Measurements from ENCODE around the gene HPDL. TPM values are rescaled to one million over a fixed set of nuclear protein-coding genes. Genes with fewer than 3 reads are reported as not detected.

HPDL gene
- total and polyA plus RNA-seq, 10 of the 15 experiments (the other 5 are each of a cell fraction or from before 2014, with no cell fraction given) = 1.3 to 75.5 (median 31.8) TPM

DNA sequence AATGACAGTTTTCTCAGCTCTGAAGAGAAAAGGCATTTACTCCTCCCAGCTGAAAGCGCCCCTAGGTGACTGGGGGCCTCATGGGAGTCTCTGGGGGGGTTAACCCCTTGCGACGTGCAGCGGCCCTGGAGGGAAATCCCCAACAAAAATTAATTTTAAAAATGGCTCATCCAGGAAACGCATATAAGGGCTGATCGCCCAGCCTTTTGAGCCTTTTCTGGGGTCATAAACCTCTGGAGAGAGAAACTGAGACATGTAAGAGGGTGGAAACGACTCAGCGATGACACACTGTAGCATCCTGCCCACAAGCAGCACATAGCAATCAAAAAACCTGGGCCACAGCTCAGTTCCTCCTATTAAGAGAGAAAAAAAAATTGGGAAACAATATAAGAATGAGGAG is 20.4 kb upstream of the HPDL start (continued):
- TF ChIP-seq, protein P1, sequence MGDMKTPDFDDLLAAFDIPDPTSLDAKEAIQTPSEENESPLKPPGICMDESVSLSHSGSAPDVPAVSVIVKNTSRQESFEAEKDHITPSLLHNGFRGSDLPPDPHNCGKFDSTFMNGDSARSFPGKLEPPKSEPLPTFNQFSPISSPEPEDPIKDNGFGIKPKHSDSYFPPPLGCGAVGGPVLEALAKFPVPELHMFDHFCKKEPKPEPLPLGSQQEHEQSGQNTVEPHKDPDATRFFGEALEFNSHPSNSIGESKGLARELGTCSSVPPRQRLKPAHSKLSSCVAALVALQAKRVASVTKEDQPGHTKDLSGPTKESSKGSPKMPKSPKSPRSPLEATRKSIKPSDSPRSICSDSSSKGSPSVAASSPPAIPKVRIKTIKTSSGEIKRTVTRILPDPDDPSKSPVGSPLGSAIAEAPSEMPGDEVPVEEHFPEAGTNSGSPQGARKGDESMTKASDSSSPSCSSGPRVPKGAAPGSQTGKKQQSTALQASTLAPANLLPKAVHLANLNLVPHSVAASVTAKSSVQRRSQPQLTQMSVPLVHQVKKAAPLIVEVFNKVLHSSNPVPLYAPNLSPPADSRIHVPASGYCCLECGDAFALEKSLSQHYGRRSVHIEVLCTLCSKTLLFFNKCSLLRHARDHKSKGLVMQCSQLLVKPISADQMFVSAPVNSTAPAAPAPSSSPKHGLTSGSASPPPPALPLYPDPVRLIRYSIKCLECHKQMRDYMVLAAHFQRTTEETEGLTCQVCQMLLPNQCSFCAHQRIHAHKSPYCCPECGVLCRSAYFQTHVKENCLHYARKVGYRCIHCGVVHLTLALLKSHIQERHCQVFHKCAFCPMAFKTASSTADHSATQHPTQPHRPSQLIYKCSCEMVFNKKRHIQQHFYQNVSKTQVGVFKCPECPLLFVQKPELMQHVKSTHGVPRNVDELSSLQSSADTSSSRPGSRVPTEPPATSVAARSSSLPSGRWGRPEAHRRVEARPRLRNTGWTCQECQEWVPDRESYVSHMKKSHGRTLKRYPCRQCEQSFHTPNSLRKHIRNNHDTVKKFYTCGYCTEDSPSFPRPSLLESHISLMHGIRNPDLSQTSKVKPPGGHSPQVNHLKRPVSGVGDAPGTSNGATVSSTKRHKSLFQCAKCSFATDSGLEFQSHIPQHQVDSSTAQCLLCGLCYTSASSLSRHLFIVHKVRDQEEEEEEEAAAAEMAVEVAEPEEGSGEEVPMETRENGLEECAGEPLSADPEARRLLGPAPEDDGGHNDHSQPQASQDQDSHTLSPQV (IDR thresholded peaks at IDR 0.05) = no peak
- TF ChIP-seq NR2C1 (IDR thresholded peaks at IDR 0.05) (no peak), ETV6 (conservative IDR thresholded peaks at IDR 0.05 in 1 of 2, IDR thresholded peaks at IDR 0.05 in 1 of 2; ENCODE audit: borderline replicate concordance in 1 of 2, low read depth in 1 of 2) (no peak), CREB1 (IDR thresholded peaks at IDR 0.05; ENCODE audit: low read depth) (peak; percentile 58; the same call in 1 of the 2 replicates), JUND (IDR thresholded peaks at IDR 0.05; ENCODE audit: low read depth, low read length) (no peak), TAF1 (IDR thresholded peaks at IDR 0.05; ENCODE audit: borderline replicate concordance, low read depth, low read length) (peak; percentile 53; the same call in 1 of the 2 replicates), CHD2 (IDR thresholded peaks at IDR 0.05; ENCODE audit: borderline replicate concordance, low read depth, low read length) (no peak), FOXK2 (IDR thresholded peaks at IDR 0.05) (no peak), ZNF217 (IDR thresholded peaks at IDR 0.05) (no peak), SREBF1 (IDR thresholded peaks at IDR 0.05; ENCODE audit: low read length) (no peak), ZBED1 (IDR thresholded peaks at IDR 0.05; ENCODE audit: borderline replicate concordance) (0 out of 2 replicates have a peak, but pooled peaks have one; percentile 25), EED (IDR thresholded peaks at IDR 0.05; ENCODE audit: low read depth) (peak; percentile 52; the same call in 1 of the 2 replicates), SIX5 (IDR thresholded peaks at IDR 0.05; ENCODE audit: low read depth, low read length, severe bottlenecking) (no peak), CEBPB (IDR thresholded peaks at IDR 0.05; ENCODE audit: borderline replicate concordance in 1 of 2, low read depth in 2 of 2, low read length in 2 of 2) (no peak), HCFC1 (IDR thresholded peaks at IDR 0.05; ENCODE audit: low read length) (no peak), ESRRA (IDR thresholded peaks at IDR 0.05; ENCODE audit: low read length) (no peak), MYB (IDR thresholded peaks at IDR 0.05; ENCODE audit: borderline replicate concordance, low read depth, low read length) (no peak), FOXM1 (IDR thresholded peaks at IDR 0.05; ENCODE audit: low read depth, low read length) (no peak), TCF7 (IDR thresholded peaks at IDR 0.05; ENCODE audit: borderline replicate concordance) (no peak), ZZZ3 (IDR thresholded peaks at IDR 0.05; ENCODE audit: control insufficient read depth, insufficient read length, low read depth) (no peak)
- TF ChIP-seq, protein P2, sequence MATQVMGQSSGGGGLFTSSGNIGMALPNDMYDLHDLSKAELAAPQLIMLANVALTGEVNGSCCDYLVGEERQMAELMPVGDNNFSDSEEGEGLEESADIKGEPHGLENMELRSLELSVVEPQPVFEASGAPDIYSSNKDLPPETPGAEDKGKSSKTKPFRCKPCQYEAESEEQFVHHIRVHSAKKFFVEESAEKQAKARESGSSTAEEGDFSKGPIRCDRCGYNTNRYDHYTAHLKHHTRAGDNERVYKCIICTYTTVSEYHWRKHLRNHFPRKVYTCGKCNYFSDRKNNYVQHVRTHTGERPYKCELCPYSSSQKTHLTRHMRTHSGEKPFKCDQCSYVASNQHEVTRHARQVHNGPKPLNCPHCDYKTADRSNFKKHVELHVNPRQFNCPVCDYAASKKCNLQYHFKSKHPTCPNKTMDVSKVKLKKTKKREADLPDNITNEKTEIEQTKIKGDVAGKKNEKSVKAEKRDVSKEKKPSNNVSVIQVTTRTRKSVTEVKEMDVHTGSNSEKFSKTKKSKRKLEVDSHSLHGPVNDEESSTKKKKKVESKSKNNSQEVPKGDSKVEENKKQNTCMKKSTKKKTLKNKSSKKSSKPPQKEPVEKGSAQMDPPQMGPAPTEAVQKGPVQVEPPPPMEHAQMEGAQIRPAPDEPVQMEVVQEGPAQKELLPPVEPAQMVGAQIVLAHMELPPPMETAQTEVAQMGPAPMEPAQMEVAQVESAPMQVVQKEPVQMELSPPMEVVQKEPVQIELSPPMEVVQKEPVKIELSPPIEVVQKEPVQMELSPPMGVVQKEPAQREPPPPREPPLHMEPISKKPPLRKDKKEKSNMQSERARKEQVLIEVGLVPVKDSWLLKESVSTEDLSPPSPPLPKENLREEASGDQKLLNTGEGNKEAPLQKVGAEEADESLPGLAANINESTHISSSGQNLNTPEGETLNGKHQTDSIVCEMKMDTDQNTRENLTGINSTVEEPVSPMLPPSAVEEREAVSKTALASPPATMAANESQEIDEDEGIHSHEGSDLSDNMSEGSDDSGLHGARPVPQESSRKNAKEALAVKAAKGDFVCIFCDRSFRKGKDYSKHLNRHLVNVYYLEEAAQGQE (IDR thresholded peaks at IDR 0.05; ENCODE audit: low read depth, low read length) = no peak
- TF ChIP-seq, protein P3, sequence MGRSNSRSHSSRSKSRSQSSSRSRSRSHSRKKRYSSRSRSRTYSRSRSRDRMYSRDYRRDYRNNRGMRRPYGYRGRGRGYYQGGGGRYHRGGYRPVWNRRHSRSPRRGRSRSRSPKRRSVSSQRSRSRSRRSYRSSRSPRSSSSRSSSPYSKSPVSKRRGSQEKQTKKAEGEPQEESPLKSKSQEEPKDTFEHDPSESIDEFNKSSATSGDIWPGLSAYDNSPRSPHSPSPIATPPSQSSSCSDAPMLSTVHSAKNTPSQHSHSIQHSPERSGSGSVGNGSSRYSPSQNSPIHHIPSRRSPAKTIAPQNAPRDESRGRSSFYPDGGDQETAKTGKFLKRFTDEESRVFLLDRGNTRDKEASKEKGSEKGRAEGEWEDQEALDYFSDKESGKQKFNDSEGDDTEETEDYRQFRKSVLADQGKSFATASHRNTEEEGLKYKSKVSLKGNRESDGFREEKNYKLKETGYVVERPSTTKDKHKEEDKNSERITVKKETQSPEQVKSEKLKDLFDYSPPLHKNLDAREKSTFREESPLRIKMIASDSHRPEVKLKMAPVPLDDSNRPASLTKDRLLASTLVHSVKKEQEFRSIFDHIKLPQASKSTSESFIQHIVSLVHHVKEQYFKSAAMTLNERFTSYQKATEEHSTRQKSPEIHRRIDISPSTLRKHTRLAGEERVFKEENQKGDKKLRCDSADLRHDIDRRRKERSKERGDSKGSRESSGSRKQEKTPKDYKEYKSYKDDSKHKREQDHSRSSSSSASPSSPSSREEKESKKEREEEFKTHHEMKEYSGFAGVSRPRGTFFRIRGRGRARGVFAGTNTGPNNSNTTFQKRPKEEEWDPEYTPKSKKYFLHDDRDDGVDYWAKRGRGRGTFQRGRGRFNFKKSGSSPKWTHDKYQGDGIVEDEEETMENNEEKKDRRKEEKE (IDR thresholded peaks at IDR 0.05) = no peak
